Renal cortex interstitium (tissue), 11 donors: ENCODE measurements around the gene PRND. TPM values are rescaled to one million over a fixed set of nuclear protein-coding genes. Genes with fewer than 3 reads are reported as not detected.
A peak's percentile ranks its signal among the peaks of the same experiment; 100 is the strongest.
"Not testable (repeated sequence)": the region's sequence is repeated elsewhere in the genome, so short reads cannot be mapped to it uniquely, and the experiment has no call there.

ENCODE experiments used
- DNase-seq, 11 donors: peaks; one replicate each; pipeline ENCODE4 v3.0.0-alpha.2; 2013; ENCODE audit warnings: low read depth in 9 of 11, low spot score in 4 of 11; ENCODE audit errors: extremely low read depth in 1 of 11
- polyA plus RNA-seq, 3 donors: library from polyadenylated mRNA; unstranded; fragments of 120-200 nt; gene quantifications; one replicate each; pipeline ENCODE4 v1.2.1, GENCODE V29; 2013; ENCODE audit not compliant: insufficient read length in 3 of 3

PRND gene
- polyA plus RNA-seq, 3 donors: 3.1 to 4.6 (median 3.1) TPM

- no peak for DNase-seq
Measured at GRCh38 chr20:4699957-4700356, 21.8 kb upstream of the PRND start.

GRCh38 chr20:4702562-4703280 lies 19.0 kb upstream of the PRND start:
- DNase-seq: no peak

- no peak for DNase-seq
Measured at GRCh38 chr20:4703281-4703676, 18.4 kb upstream of the PRND start.

- not testable (repeated sequence) for DNase-seq
Measured at GRCh38 chr20:4706941-4707340, 14.8 kb upstream of the PRND start.

GRCh38 chr20:4708036-4708435 lies 13.7 kb upstream of the PRND start:
- no peak for DNase-seq

GRCh38 chr20:4708856-4709255 lies 12.9 kb upstream of the PRND start:
- no peak for DNase-seq

GRCh38 chr20:4709261-4710105 lies 12.2 kb upstream of the PRND start:
- no peak for DNase-seq

GRCh38 chr20:4710106-4710475 lies 11.6 kb upstream of the PRND start:
- no peak for DNase-seq

- DNase-seq: no peak
Measured at GRCh38 chr20:4711511-4711910, 10.2 kb upstream of the PRND start.

GRCh38 chr20:4713401-4713800 lies 8.3 kb upstream of the PRND start:
- DNase-seq: no peak

- no peak for DNase-seq
Measured at GRCh38 chr20:4714818-4715217, 6.9 kb upstream of the PRND start.

GRCh38 chr20:4717816-4718570 lies 3.7 kb upstream of the PRND start:
- no peak for DNase-seq

- DNase-seq: no peak
Measured at GRCh38 chr20:4719190-4719589, 2.5 kb upstream of the PRND start.

- DNase-seq: peak in 10 of 11 donors; percentile 29 to 65 (median 53)
Measured at GRCh38 chr20:4720041-4720976, 1.4 kb upstream of the PRND start.

GRCh38 chr20:4720977-4721349 lies 746 bp upstream of the PRND start:
- DNase-seq: no peak

GRCh38 chr20:4722571-4722970 lies 862 bp downstream of the PRND start:
- no peak for DNase-seq

- no peak for DNase-seq
Measured at GRCh38 chr20:4722993-4723392, 1.3 kb downstream of the PRND start.

- not testable (repeated sequence) for DNase-seq
Measured at GRCh38 chr20:4723553-4723952, 1.8 kb downstream of the PRND start.
